GM18951 (cell line): ENCODE measurements around the gene PDXP.
"Not testable (repeated sequence)": the region's sequence is repeated elsewhere in the genome, so short reads cannot be mapped to it uniquely, and the experiment has no call there.

Experiments used
- POLR2A ChIP-seq: IDR thresholded peaks from 4 replicates; pipeline ENCODE4 v1.6.1; 2011; ENCODE audit warnings: mild to moderate bottlenecking; ENCODE audit not compliant: insufficient read length, insufficient read depth; ENCODE audit errors: extremely low read depth
- in situ Hi-C: fragments of 300-500 bp; cut with MboI; formaldehyde crosslinking; loops from one replicate; pipeline ENCODE4 v1.12.0; 2022; ENCODE audit warnings: low sequenced_read_pairs, mixed read lengths, inconsistent platforms; ENCODE audit not compliant: unreplicated experiment

The PDXP gene

DNA sequence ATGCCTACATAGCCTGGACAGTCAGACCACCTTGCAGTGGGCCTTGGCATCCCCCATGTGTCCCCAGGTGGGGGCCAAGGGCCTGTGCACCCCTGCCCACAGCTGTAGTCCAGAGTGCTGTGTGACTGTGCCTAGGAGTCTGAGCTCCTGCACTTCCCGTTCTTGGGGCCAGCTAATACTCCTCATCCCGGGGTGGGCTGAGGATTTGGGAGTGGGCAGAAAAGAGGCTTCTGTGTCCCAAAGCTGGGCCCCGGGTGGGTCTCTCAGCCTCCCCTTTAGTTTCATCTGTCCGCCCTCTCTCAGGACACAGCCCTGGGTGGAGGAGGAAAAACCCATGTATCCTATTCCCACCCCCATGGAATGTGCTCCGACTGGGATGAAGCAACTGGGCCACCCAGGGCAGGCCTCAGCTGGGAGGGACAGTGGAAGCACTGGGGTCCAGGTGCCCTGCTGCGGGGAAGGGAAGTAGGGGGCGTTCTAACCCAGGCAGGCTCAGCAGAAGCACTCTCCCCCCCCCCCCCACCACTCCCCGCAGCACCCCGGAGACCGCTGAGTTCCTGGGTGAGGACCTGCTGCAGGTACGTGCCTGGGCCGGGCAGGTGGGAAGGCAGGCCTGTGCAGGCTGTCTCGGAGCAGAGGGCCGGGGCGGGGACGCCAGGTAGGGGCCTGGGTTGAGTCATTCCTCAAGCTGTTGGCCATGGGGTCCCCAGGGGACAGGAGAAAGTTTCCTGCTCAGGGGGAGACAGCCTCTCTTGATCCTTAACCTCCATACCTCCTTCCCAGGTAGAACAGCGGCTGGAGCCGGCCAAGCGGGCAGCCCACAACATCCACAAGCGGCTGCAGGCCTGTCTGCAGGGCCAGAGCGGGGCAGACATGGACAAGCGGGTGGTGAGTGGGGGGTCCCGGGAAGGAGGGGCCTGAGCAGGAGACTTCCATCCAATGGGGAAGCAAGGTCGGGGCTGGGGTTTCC lies 17.6 kb upstream of the PDXP start:
- in situ Hi-C loops = no loop called here
- TF ChIP-seq POLR2A = no peak

- in situ Hi-C loops = no loop called here
These were observed 17.0 kb upstream of the PDXP start for GRCh38 chr22:37641561-37641949.

DNA sequence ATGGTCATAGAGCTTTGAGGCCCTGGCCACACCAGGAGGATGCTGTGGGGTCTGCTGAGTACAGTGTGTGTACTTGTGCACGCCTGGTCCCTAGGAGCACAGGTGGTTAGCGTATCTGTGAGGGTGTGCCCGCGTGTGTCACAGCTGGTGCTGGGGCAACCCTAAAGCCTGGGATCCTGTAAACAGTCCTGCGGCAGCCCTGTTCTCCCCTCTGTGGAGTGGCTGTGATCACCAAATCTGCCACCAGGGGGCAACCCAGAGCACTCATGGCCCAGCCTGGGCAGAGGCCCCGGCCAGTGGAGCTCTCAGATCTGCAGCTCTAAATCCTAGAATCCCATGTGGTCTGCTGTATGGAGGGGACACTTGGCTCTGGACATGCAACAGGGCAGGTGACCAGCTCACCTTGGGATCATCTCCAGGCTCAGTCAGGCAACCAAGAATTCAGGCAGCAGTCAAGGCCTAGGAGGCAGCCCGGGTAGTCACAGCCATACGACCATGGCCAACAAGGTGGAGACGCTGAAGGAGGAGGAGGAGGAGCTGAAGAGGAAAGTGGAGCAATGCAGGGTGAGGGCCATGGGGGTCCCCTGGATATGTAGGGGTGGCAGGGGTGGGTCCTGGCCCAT lies 15.2 kb upstream of the PDXP start:
- in situ Hi-C loops = no loop called here
- no peak for TF ChIP-seq POLR2A

More at GRCh38 chr22:37641561-37641949, 17.0 kb upstream of the PDXP start:
- no peak for TF ChIP-seq POLR2A

- no peak for TF ChIP-seq POLR2A
- in situ Hi-C loops = no loop called here
These were observed 11.2 kb upstream of the PDXP start for GRCh38 chr22:37647317-37647716.

GRCh38 chr22:37647928-37648327 lies 10.6 kb upstream of the PDXP start:
- TF ChIP-seq POLR2A = no peak
- in situ Hi-C loops = no loop called here

DNA sequence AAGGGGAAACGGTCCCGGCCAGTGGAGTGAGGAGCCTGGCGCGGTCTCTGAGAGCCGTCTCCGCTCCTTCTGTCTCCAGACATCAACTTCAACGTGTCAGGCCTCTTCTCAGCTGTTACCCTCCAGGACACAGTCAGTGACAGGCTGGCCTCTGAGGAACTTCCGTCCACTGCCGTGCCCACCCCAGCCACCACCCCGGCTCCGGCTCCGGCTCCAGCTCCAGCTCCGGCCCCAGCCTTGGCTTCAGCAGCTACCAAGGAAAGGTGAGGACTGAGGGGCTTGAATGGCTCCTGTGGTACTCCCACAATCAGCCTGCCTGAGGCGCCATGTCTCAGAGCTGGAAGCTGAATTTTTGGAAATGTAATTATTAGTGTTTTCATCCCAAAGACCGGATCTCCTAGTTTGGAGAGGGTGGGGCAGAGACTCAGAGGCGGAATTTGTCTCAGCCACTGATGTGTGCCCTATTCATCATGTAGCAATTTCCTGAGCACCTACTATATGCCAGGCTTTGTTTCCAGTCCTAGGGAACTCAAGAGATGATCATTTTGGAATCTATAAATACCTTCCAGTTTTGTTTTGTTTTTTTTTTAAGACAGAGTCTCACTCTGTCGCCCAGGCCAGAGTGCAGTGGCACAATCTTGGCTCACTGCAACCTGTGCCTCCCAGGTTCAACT lies 7.9 kb upstream of the PDXP start:
- in situ Hi-C loops = no loop called here
- TF ChIP-seq POLR2A = no peak

DNA sequence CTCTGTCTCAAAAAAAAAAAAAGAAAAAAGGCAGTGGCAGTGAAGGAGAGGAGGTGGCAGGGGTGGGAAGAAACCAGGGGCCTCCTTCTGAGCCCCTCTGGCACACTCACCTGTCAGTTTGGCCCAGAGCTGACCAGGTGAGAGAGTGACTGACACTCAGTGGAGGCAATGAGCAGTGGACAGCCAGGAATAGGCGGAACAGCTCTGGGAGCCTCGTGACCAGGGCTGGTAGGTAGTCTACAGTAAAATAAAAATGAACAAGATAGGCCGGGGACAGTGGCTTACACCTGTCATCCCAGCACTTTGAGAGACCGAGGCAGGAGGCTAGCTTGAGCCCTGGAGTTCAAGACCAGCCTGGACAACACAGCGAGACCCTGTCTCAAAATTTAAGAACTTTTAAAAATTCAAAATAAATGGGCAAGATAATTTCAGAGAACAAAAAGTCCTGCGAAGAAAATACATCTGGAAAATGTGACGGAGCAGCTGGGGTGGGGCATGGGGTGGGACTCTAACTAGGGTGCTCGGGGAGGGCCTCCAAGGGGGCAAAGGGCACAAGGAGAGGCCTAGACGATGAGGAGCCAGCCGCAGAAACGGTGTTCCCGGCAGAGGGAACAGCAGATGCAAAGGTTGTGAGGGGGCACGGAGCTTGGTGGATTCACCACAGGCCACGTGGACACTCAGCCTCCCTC lies 3.8 kb upstream of the PDXP start:
- in situ Hi-C loops = no loop called here
- TF ChIP-seq POLR2A = no peak

GRCh38 chr22:37655252-37655563 lies 3.3 kb upstream of the PDXP start:
- no peak for TF ChIP-seq POLR2A
- in situ Hi-C loops = no loop called here

- in situ Hi-C loops = not testable (repeated sequence)
These were observed 1.9 kb upstream of the PDXP start for GRCh38 chr22:37656583-37656982.

DNA sequence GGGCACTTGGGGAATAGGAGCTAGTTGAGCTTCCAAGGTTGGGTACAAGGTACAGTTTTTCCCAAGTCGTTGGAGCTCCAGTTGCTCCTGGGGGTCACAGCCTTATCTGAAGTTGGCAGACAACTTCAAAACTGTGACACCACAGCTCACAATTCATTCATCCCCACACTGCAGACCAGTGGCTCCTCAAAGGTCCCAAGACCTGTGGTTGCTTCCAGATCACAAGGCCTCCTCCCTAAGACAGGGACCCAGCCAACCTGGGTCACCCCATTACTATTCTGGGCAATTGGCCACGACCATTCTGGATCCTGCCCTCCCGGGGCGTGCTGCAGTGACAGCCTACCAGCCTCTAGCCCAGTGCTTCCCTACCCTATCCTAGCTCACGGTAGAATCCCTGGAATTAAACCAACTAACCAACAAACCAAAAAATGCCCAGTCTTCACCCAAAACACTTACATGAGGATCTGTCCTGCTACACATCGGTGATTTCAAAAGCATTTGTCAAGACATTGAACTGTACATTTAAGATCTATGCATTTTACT lies 862 bp upstream of the PDXP start:
- TF ChIP-seq POLR2A = no peak
- in situ Hi-C loops = no loop called here

GRCh38 chr22:37659066-37659896 lies 758 bp downstream of the PDXP start:
- in situ Hi-C loops = no loop called here

More at GRCh38 chr22:37659066-37659896, 758 bp downstream of the PDXP start:
- TF ChIP-seq POLR2A = no peak
